Cardiac muscle cell (in vitro differentiated cells and primary cell): ENCODE results near the gene CCDC141. TPM values are rescaled to one million over a fixed set of nuclear protein-coding genes. Genes with fewer than 3 reads are reported as not detected.
"Not testable (repeated sequence)": the region's sequence is repeated elsewhere in the genome, so short reads cannot be mapped to it uniquely, and the experiment has no call there.

Experiments used
- DNase-seq, 2 donors: peaks; one replicate each; pipeline versions ENCODE4 v3.0.0 to v3.0.0-alpha.2; 2010 to 2017; ENCODE audit warnings: low read depth in 1 of 2, low spot score in 1 of 2
- H3K27ac ChIP-seq: fragments of 200-600 bp; sonication (generic); 2 replicates; pipeline ENCODE4 v1.5.1; 2016
- H3K27me3 ChIP-seq: fragments of 200-600 bp; sonication (generic); 2 replicates; pipeline ENCODE4 v1.6.0; 2016; ENCODE audit warnings: control low read depth
- H3K36me3 ChIP-seq: fragments of 200-600 bp; sonication (generic); 2 replicates; pipeline ENCODE4 v1.5.1; 2016; ENCODE audit warnings: control low read depth
- H3K4me1 ChIP-seq: fragments of 200-600 bp; sonication (generic); 2 replicates; pipeline ENCODE4 v1.8.1; 2017; ENCODE audit warnings: low read depth, mild to moderate bottlenecking, mixed run types
- H3K4me3 ChIP-seq: fragments of 200-600 bp; sonication (generic); 2 replicates; pipeline ENCODE4 v1.5.1; 2016; ENCODE audit warnings: mild to moderate bottlenecking
- H3K9me3 ChIP-seq: fragments of 200-600 bp; sonication (generic); 2 replicates; pipeline ENCODE4 v1.5.1; 2017; ENCODE audit warnings: low read depth, mild to moderate bottlenecking, control low read depth
- CTCF ChIP-seq: IDR thresholded peaks from 2 replicates; pipeline ENCODE4 v1.5.1; 2012; ENCODE audit warnings: low read depth, mild to moderate bottlenecking, low read length
- polyA plus RNA-seq: library from polyadenylated mRNA; unstranded; fragments of >200 nt; fragmentation: Nextera tagmentation; extraction: Ambion mirVana; gene quantifications from 2 replicates; pipeline ENCODE4 v1.2.1, GENCODE V29; 2016
- total RNA-seq: library from RNA; depleted of rRNA; stranded (reverse); fragments of >200 nt; gene quantifications from 2 replicates; pipeline ENCODE4 v1.2.3, GENCODE V29; 2016

The CCDC141 gene
- total and polyA plus RNA-seq, 2 experiments from 2014 or later: 134 to 213 TPM

DNA sequence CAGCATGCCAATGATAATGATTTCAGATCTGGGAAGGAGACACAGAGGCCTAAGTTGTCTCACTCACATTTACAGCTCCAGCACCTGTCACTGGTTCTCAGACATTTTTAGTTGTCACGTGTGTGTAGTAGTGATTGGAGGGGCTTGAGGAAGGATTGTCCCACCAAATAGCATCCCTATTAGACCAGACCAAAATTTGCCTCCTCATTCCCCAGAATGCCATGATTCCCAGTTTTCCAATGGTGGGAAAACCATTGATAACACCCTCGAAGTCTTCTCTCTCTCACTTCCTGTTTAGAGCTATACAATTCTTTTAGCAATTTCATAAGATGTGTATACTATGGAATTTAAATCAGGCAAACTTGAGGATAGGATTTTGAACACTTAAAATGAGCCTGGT is 52.5 kb downstream of the CCDC141 start:
- no peak for DNase-seq
- no peak for TF ChIP-seq CTCF
- H3K9me3 ChIP-seq: no peaks in the 10 kb centered on the region
- peak overlapping the region; percentile 56 for H3K27ac ChIP-seq
- H3K27me3 ChIP-seq: no peaks in the 10 kb centered on the region
- H3K36me3 ChIP-seq: peaks cover 12% of the 10 kb centered on the region
- peaks cover 4% of the 10 kb centered on the region for H3K4me1 ChIP-seq
- no peak overlapping the region for H3K4me3 ChIP-seq

DNA sequence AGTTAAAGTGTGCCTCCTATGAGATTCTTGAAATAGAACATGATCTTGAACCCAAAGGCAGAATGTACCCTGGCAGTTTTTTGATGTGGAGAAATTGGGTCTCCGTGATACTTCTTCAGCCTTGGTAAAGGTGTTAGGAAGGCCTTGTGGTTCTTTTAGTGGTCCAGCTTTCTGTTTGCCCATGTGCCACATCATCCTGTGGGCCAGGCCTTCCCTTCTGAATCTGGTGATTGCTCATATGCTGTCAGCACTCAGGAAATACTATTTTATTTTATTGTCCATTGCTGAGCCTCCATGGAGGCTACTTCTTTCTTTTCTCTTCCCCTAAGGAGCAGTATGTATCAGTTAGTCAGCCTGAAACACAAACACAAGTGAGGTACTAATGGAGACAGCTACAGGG is 52.9 kb downstream of the CCDC141 start:
- H3K4me1 ChIP-seq: peaks cover 4% of the 10 kb centered on the region
- peaks cover 12% of the 10 kb centered on the region for H3K36me3 ChIP-seq
- no peaks in the 10 kb centered on the region for H3K27me3 ChIP-seq
- H3K4me3 ChIP-seq: no peak overlapping the region
- no peak for TF ChIP-seq CTCF
- H3K9me3 ChIP-seq: no peaks in the 10 kb centered on the region
- H3K27ac ChIP-seq: peak overlapping the region; percentile 30
- DNase-seq: no peak

GRCh38 chr2:178994264-178994663 is 55.7 kb downstream of the CCDC141 start:
- H3K27ac ChIP-seq: no peak overlapping the region
- H3K4me3 ChIP-seq: no peak overlapping the region
- H3K4me1 ChIP-seq: no peaks in the 10 kb centered on the region
- no peak for DNase-seq
- H3K9me3 ChIP-seq: no peaks in the 10 kb centered on the region
- TF ChIP-seq CTCF: no peak
- H3K27me3 ChIP-seq: no peaks in the 10 kb centered on the region
- peaks cover 12% of the 10 kb centered on the region for H3K36me3 ChIP-seq

DNA sequence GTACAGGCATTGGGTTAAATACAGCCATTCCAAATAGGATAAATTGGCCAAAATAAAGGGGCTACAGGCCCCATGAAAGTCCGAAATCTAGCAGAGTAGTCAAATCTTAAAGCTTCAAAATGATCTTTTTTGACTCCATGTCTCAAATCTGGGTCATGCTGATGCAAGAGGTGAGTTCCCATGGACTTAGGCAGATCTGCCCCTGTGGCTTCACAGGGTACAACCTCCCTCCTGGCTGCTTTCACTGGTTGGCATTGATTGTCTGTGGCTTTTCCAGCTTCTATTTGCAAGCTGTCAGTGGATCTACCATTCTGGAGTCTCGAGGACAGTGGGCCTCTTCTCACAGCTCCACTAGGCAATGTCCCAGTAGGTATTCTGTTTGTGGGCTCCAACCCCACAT is 56.1 kb downstream of the CCDC141 start:
- no peaks in the 10 kb centered on the region for H3K4me1 ChIP-seq
- H3K9me3 ChIP-seq: no peaks in the 10 kb centered on the region
- no peak overlapping the region for H3K4me3 ChIP-seq
- H3K36me3 ChIP-seq: peaks cover 12% of the 10 kb centered on the region
- DNase-seq: no peak
- TF ChIP-seq CTCF: no peak
- no peaks in the 10 kb centered on the region for H3K27me3 ChIP-seq
- H3K27ac ChIP-seq: no peak overlapping the region

DNA sequence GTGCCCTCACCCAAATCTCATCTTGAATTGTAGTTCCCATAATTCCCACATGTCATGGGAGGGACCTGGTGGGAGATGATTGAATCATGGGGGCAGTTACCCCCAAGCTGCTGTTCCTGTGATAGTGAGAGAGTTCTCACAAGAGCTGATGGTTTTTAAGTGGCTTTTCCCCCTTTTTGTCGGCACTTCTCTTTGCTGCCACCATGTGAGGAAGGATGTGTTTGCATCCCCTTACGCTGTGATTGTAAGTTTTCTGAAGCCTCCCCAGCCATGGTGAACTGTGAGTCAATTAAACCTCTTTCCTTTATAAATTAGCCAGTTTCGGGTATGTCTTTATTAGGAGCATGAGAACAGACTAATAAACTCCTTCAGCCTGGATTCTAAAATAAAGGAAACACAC is 57.2 kb downstream of the CCDC141 start:
- not testable (repeated sequence) for DNase-seq, H3K4me3 ChIP-seq, H3K9me3 ChIP-seq

DNA sequence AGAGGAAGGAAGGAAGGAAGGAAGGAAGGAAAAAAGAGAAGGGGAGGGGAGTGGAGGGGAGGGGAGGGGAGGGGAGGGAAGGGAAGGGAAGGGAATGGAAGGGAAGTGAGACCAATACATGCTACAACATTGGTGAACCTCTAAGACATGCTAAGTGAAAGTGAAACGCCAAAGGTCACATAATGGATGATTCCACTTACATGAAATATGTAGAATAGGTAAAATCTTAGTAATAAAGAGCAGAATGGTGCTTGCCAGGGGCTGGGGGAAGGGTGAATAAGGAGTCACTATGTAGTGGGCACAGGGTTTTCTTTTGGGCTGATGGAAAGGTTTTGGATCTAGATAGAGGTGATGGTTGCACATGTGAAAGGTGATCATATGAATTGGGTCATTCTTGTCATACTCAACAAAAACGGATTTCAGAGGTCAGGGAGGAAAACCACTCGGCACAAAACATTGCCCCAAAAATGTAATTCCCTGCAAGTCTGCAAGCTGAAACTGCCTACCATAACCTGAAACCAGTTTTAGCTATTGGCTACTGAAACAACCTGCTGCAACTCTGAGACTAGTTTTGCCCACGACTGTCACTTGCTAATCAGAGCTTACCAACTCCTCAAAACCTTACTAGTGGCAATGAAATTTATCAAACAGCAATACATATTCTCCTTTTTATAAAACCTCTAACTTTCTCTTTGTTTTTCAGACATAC is 59.2 kb downstream of the CCDC141 start:
- Histone ChIP-seq H3K27ac (peak overlapping the region; percentile 34), H3K9me3 (no peaks in the 10 kb centered on the region), H3K27me3 (no peaks in the 10 kb centered on the region), H3K4me1 (no peaks in the 10 kb centered on the region), H3K4me3 (no peak overlapping the region), H3K36me3 (no peaks in the 10 kb centered on the region)
- no peak for TF ChIP-seq CTCF
- no peak for DNase-seq

More for the DNA sequence above, 57.2 kb downstream of the CCDC141 start:
- Histone ChIP-seq H3K36me3 (peaks cover 12% of the 10 kb centered on the region), H3K27ac (peak overlapping the region; percentile 7)
- H3K4me1 ChIP-seq, H3K27me3 ChIP-seq: not testable (repeated sequence)

DNA sequence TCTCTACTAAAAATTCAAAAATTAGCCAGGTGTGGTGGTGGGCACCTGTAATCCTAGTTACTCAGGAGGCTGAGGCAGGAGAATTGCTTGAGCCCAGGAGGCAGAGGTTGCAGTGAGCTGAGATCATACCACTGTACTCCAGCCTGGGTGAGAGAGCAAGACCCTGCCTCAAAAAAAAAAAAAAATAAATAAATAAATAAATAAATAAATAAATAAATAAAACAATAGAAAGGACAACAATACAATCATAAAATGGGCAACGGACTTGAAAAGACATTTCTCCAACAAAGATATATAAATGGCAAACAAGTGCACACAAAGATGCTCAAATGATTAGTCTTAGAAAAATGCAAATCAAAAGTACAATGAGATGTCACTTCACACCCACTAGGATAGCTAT is 60.5 kb downstream of the CCDC141 start:
- not testable (repeated sequence) for H3K27me3 ChIP-seq, H3K4me3 ChIP-seq, H3K36me3 ChIP-seq, DNase-seq, H3K9me3 ChIP-seq, H3K4me1 ChIP-seq, H3K27ac ChIP-seq

GRCh38 chr2:178982652-178983051 is 67.3 kb downstream of the CCDC141 start:
- not testable (repeated sequence) for H3K4me3 ChIP-seq, H3K9me3 ChIP-seq, H3K36me3 ChIP-seq, DNase-seq, H3K27me3 ChIP-seq, H3K4me1 ChIP-seq, H3K27ac ChIP-seq
